SK-N-SH (cell line): ENCODE data around the gene CTAGE9. TPM values are rescaled to one million over a fixed set of nuclear protein-coding genes. Genes with fewer than 3 reads are reported as not detected.

ENCODE experiments used
- CTCF ChIA-PET: fragments of 300-600, 350-600 bp; formaldehyde crosslinking; extraction: SDS; loops from one replicate; lab custom pipeline; 2021; lab: Yijun Ruan, JAX
- POLR2A ChIA-PET: fragments of 350-600 bp; sonication (Branson Sonifier 250); formaldehyde crosslinking; extraction: SDS; loops from one replicate; lab custom pipeline; 2020; ENCODE audit warnings: antibody characterized with exemption, inconsistent platforms; lab: Yijun Ruan, JAX
- DNase-seq: peaks from one replicate; pipeline ENCODE4 v3.0.0; 2012
- H2AFZ ChIP-seq: fragments of 200-600 bp; sonication (generic); 2 replicates; pipeline ENCODE4 v1.8.1; 2016; ENCODE audit warnings: antibody characterized with exemption, mild to moderate bottlenecking, low read depth
- H3F3A ChIP-seq: fragments of 200-600 bp; sonication (generic); replicated peaks from 2 replicates; pipeline ENCODE3; 2016; ENCODE audit warnings: antibody characterized with exemption, mild to moderate bottlenecking; ENCODE audit not compliant: insufficient read depth
- H3K27ac ChIP-seq, 2 experiments: fragments of 200-500 bp in 1 of 2; fragments of 200-600 bp in 1 of 2; sonication (Bioruptor generic) in 1 of 2; sonication (generic), shearing (Covaris generic) in 1 of 2; 2 replicates each; pipeline versions ENCODE4 v1.5.1 to v1.6.1; 2014 to 2016; ENCODE audit warnings: low read depth in 2 of 2, inconsistent platforms in 1 of 2, low read length in 1 of 2, mild to moderate bottlenecking in 1 of 2, mixed read lengths in 1 of 2
- H3K27me3 ChIP-seq: fragments of 200-600 bp; sonication (generic), shearing (Covaris generic); 2 replicates; pipeline ENCODE4 v1.6.1; 2016; ENCODE audit warnings: mixed run types; ENCODE audit not compliant: insufficient read depth
- H3K36me3 ChIP-seq, 2 experiments: fragments of 200-500 bp in 1 of 2; fragments of 200-600 bp in 1 of 2; sonication (Bioruptor generic) in 1 of 2; sonication (generic) in 1 of 2; replicated peaks in 1 of 2; 2 replicates each; pipeline versions ENCODE3 to v1.5.1; 2014 to 2016; ENCODE audit warnings: low read length in 1 of 2, mild to moderate bottlenecking in 1 of 2; ENCODE audit not compliant: insufficient read depth in 2 of 2, control insufficient read depth in 1 of 2
- H3K4me1 ChIP-seq, 2 experiments: fragments of 200-500 bp in 1 of 2; fragments of 200-600 bp in 1 of 2; sonication (Bioruptor generic) in 1 of 2; sonication (generic), shearing (Covaris generic) in 1 of 2; 2 replicates each; pipeline versions ENCODE4 v1.5.1 to v1.6.1; 2014 to 2016; ENCODE audit warnings: low read depth in 1 of 2, low read length in 1 of 2, mixed run types in 1 of 2; ENCODE audit not compliant: insufficient read depth in 2 of 2, control insufficient read depth in 1 of 2
- H3K4me2 ChIP-seq: fragments of 200-600 bp; sonication (generic), shearing (Covaris generic); 2 replicates; pipeline ENCODE4 v1.6.1; 2017; ENCODE audit warnings: mixed run types
- H3K4me3 ChIP-seq, 2 experiments: fragments of 200-500 bp in 1 of 2; fragments of 200-600 bp in 1 of 2; sonication (Bioruptor generic) in 1 of 2; sonication (generic), shearing (Covaris generic) in 1 of 2; 2 replicates each; pipeline versions ENCODE4 v1.5.1 to v1.8.1; 2014 to 2016; ENCODE audit warnings: low read depth in 2 of 2, inconsistent platforms in 1 of 2, low read length in 1 of 2, mild to moderate bottlenecking in 1 of 2, mixed read lengths in 1 of 2, moderate library complexity in 1 of 2
- H3K79me2 ChIP-seq: fragments of 200-600 bp; sonication (generic); 2 replicates; pipeline ENCODE4 v1.8.1; 2017; ENCODE audit warnings: mild to moderate bottlenecking; ENCODE audit not compliant: insufficient read depth
- H3K9ac ChIP-seq: fragments of 200-600 bp; sonication (generic); 2 replicates; pipeline ENCODE4 v1.6.1; 2017; ENCODE audit warnings: mixed run types
- H3K9me2 ChIP-seq: fragments of 200-600 bp; sonication (generic); 2 replicates; pipeline ENCODE4 v1.6.1; 2017; ENCODE audit warnings: mixed run types
- H3K9me3 ChIP-seq: fragments of 200-600 bp; sonication (generic); 2 replicates; pipeline ENCODE4 v1.6.1; 2017; ENCODE audit warnings: mixed run types, mild to moderate bottlenecking, moderate library complexity
- H4K20me1 ChIP-seq: fragments of 200-600 bp; sonication (generic); 2 replicates; pipeline ENCODE4 v1.6.1; 2017; ENCODE audit warnings: mild to moderate bottlenecking, mixed run types; ENCODE audit not compliant: insufficient read depth
- CHD2 ChIP-seq: fragments of 150-350 bp; IDR thresholded peaks from 2 replicates; pipeline ENCODE4 v1.6.1; 2018; ENCODE audit warnings: low read length; ENCODE audit not compliant: partially characterized antibody
- EP300 ChIP-seq, 2 experiments: IDR thresholded peaks; 2 replicates each; pipeline versions ENCODE4 v1.4.0 to v1.6.1; 2012; ENCODE audit warnings: borderline replicate concordance in 1 of 2, low read depth in 1 of 2, low read length in 1 of 2
- EZH2phosphoT487 ChIP-seq: fragments of 200-600 bp; sonication (generic); IDR thresholded peaks from 2 replicates; pipeline ENCODE4 v1.6.1; 2017; ENCODE audit warnings: low read depth, mixed run types, mild to moderate bottlenecking, antibody characterized with exemption, moderate library complexity, borderline replicate concordance
- FOXM1 ChIP-seq: IDR thresholded peaks from 2 replicates; pipeline ENCODE4 v1.4.0; 2012; ENCODE audit warnings: low read depth, mild to moderate bottlenecking
- JUND ChIP-seq: IDR thresholded peaks from 2 replicates; pipeline ENCODE4 v1.4.0; 2012
- MEF2A ChIP-seq: IDR thresholded peaks from 2 replicates; pipeline ENCODE4 v1.4.0; 2012; ENCODE audit warnings: low read depth, borderline replicate concordance
- MXI1 ChIP-seq: IDR thresholded peaks from 2 replicates; pipeline ENCODE4 v1.6.1; 2012; ENCODE audit warnings: mild to moderate bottlenecking, low read depth, low read length, improper control_type of control experiment
- RCOR1 ChIP-seq: fragments of 150-350 bp; IDR thresholded peaks from 2 replicates; pipeline ENCODE4 v1.6.1; 2017; ENCODE audit warnings: antibody characterized with exemption, low read length
- RXRA ChIP-seq: IDR thresholded peaks from 2 replicates; pipeline ENCODE4 v1.4.0; 2012; ENCODE audit warnings: low read depth, mild to moderate bottlenecking, borderline replicate concordance
- SIN3A ChIP-seq: IDR thresholded peaks from 2 replicates; pipeline ENCODE4 v1.6.1; 2012; ENCODE audit warnings: low read depth, mild to moderate bottlenecking, low read length, moderate library complexity, borderline replicate concordance
- SMC3 ChIP-seq: IDR thresholded peaks from 2 replicates; pipeline ENCODE4 v1.6.1; 2012; ENCODE audit warnings: low read depth, low read length, improper control_type of control experiment
- TCF12 ChIP-seq: IDR thresholded peaks from 2 replicates; pipeline ENCODE4 v1.4.0; 2012
- TEAD4 ChIP-seq: IDR thresholded peaks from 2 replicates; pipeline ENCODE4 v1.4.0; 2012; ENCODE audit warnings: mild to moderate bottlenecking, borderline replicate concordance; ENCODE audit not compliant: insufficient read depth
- YY1 ChIP-seq: IDR thresholded peaks from 2 replicates; pipeline ENCODE4 v1.4.0; 2012; ENCODE audit warnings: low read depth, mild to moderate bottlenecking
- WGBS: methylation state at CpG from one replicate; pipeline ENCODE4 v1.1.6; 2017; ENCODE audit warnings: low lambda C conversion rate; 5-methylcytosine and 5-hydroxymethylcytosine counted together
- polyA plus RNA-seq, 3 experiments: library from polyadenylated mRNA; depleted of rRNA; stranded (reverse); fragments of >200 nt; gene quantifications; 2 replicates each; pipeline ENCODE4 v1.2.3, GENCODE V29; 2012
- TF ChIP-seq, protein P1 (sequence below): fragments of 150-350 bp; IDR thresholded peaks from 2 replicates; pipeline ENCODE4 v1.6.1; 2017; ENCODE audit warnings: antibody characterized with exemption, low read length, low read depth, borderline replicate concordance
- TF ChIP-seq, protein P2 (sequence below): IDR thresholded peaks from 2 replicates; pipeline ENCODE4; 2012

The CTAGE9 gene
- polyA plus RNA-seq, 1 of the 3 experiments (the other 2 are of a cell fraction), result not detected

DNA sequence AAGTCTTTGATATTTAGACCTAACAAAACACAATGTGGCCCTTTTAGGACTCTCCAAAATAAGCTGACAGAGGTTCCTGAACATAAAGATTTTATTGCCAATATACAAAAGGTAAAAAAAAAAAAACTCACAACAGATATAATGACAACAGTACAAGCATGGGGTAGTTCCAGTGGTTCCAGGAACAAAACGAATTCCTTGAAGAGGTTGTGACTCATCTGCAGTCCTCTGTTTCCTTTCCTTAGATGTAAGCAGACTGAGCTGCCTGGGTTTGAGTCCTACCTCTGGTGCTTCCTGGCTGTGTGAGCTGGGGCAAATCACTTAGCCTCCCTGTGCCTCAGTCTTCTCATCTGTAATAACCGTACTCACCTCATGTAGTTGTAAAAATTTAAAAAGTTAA lies 13.3 kb upstream of the CTAGE9 start:
- H3K27me3 ChIP-seq, result no peaks in the 10 kb centered on the region; the same call in 1 of the 2 replicates
- no peaks in the 10 kb centered on the region for H3K9me3 ChIP-seq
- H3K9me2 ChIP-seq, result no peaks in the 10 kb centered on the region
- H3K79me2 ChIP-seq, result no peaks in the 10 kb centered on the region
- WGBS, result 0% methylated on average over 2 of the region's 2 CpGs
- H3K4me3 ChIP-seq, result no peak overlapping the region
- no peak overlapping the region for H3K4me2 ChIP-seq
- TF ChIP-seq SMC3, result no peak
- no peak for TF ChIP-seq EZH2phosphoT487
- no peak for TF ChIP-seq TEAD4
- TF ChIP-seq YY1, result no peak
- TF ChIP-seq, protein P1, sequence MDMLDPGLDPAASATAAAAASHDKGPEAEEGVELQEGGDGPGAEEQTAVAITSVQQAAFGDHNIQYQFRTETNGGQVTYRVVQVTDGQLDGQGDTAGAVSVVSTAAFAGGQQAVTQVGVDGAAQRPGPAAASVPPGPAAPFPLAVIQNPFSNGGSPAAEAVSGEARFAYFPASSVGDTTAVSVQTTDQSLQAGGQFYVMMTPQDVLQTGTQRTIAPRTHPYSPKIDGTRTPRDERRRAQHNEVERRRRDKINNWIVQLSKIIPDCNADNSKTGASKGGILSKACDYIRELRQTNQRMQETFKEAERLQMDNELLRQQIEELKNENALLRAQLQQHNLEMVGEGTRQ, result no peak
- TF ChIP-seq JUND, result no peak
- no peak for TF ChIP-seq MEF2A
- no peak for TF ChIP-seq FOXM1
- TF ChIP-seq, protein P2, sequence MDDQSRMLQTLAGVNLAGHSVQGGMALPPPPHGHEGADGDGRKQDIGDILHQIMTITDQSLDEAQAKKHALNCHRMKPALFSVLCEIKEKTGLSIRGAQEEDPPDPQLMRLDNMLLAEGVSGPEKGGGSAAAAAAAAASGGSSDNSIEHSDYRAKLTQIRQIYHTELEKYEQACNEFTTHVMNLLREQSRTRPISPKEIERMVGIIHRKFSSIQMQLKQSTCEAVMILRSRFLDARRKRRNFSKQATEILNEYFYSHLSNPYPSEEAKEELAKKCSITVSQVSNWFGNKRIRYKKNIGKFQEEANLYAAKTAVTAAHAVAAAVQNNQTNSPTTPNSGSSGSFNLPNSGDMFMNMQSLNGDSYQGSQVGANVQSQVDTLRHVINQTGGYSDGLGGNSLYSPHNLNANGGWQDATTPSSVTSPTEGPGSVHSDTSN, result no peak
- TF ChIP-seq SIN3A, result no peak
- TF ChIP-seq MXI1, result no peak
- no peak for TF ChIP-seq RCOR1
- TF ChIP-seq, all 33 proteins: peak for 0
- Histone ChIP-seq H3K27ac (no peak overlapping the region), H4K20me1 (no peaks in the 10 kb centered on the region), H3K9ac (no peak overlapping the region), H3K4me1 (no peaks in the 10 kb centered on the region), H3F3A (no peaks in the 10 kb centered on the region), H2AFZ (no peak overlapping the region), H3K36me3 (no peaks in the 10 kb centered on the region)
- no peak for DNase-seq
- CTCF ChIA-PET, result no interaction called here
- POLR2A ChIA-PET, result no interaction called here

DNA sequence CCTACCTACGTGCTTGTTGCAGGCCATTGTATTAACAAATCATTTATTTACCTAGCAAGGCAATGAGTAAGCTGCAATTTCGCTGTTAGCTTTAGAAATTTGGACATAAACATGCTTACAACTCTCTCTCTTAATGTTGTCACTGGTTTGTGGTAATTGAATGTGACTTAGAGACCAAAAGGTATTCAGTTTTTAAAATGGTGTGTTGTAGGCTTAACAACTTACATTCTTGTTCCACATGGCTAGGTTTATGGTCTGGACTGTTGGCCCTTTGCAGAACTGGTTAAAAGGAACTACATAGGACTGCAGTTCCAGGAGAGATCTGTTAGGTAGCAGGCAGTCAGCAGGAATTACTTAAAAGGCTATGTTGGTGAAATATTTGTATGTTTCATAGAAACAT lies 10.3 kb upstream of the CTAGE9 start:
- H3K4me2 ChIP-seq, result no peak overlapping the region
- DNase-seq, result no peak
- H4K20me1 ChIP-seq, result no peaks in the 10 kb centered on the region
- H3K9ac ChIP-seq, result no peak overlapping the region
- CTCF ChIA-PET, result interaction anchor here (1.3 kb wide), 1 partner anchor 26 kb away, joined by 3 read pairs; no protein-coding TSS in a partner anchor
- TF ChIP-seq FOXM1 (no peak), EP300 (IDR thresholded peaks at IDR 0.05; ENCODE audit: borderline replicate concordance in 1 of 2, low read depth in 1 of 2, low read length in 1 of 2) (no peak), RXRA (no peak), TCF12 (no peak), CHD2 (no peak)
- TF ChIP-seq, protein P2, result no peak
- no peaks in the 10 kb centered on the region; the same call in 1 of the 2 replicates for H3K27me3 ChIP-seq
- H3K79me2 ChIP-seq, result no peaks in the 10 kb centered on the region
- no peaks in the 10 kb centered on the region for H3K36me3 ChIP-seq
- 3% methylated on average over 2 of the region's 2 CpGs for WGBS
- H3K9me3 ChIP-seq, result no peaks in the 10 kb centered on the region
- H3F3A ChIP-seq, result no peaks in the 10 kb centered on the region
- POLR2A ChIA-PET, result no interaction called here
- H3K9me2 ChIP-seq, result no peaks in the 10 kb centered on the region
- no peak overlapping the region for H3K4me3 ChIP-seq
- no peak overlapping the region for H2AFZ ChIP-seq
- no peak overlapping the region for H3K27ac ChIP-seq
- no peaks in the 10 kb centered on the region for H3K4me1 ChIP-seq
